ENCODE data around the gene EN1.

DNA sequence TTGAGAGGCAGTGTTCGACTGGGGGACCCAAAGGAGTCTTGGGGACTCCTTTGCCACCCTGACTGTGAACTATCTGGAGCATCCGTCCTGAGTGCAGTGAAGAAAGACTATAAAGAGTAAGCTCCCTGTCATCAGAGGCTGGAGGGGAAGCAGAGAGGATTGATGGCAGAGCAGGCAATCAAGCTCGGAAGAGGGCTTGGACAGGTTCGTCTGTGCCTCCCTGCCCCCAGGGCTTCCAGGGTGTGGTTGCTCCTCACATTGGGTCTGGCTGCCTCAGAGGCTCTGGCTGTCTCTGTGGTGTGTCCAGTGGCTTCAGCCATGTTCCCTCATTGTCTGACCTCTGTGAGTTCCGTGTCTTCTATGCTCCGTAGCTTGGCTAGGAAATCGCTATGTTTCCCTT is 13.8 kb upstream of the EN1 start:
- TF ChIP-seq, protein P1, sequence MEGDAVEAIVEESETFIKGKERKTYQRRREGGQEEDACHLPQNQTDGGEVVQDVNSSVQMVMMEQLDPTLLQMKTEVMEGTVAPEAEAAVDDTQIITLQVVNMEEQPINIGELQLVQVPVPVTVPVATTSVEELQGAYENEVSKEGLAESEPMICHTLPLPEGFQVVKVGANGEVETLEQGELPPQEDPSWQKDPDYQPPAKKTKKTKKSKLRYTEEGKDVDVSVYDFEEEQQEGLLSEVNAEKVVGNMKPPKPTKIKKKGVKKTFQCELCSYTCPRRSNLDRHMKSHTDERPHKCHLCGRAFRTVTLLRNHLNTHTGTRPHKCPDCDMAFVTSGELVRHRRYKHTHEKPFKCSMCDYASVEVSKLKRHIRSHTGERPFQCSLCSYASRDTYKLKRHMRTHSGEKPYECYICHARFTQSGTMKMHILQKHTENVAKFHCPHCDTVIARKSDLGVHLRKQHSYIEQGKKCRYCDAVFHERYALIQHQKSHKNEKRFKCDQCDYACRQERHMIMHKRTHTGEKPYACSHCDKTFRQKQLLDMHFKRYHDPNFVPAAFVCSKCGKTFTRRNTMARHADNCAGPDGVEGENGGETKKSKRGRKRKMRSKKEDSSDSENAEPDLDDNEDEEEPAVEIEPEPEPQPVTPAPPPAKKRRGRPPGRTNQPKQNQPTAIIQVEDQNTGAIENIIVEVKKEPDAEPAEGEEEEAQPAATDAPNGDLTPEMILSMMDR (IDR thresholded peaks at IDR 0.05) = no peak
- TF ChIP-seq POLR2A (IDR thresholded peaks at IDR 0.05) = no peak
